Retina (tissue), 1 donor: ENCODE data around the gene ZC3H18.
"Not testable (repeated sequence)": the region's sequence is repeated elsewhere in the genome, so short reads cannot be mapped to it uniquely, and the experiment has no call there.

Experiments used
- DNase-seq: peaks from one replicate; pipeline ENCODE4 v3.0.0-alpha.2; 2016

Gene ZC3H18

GRCh38 chr16:88609426-88609825, 39.2 kb downstream of the ZC3H18 start:
- not testable (repeated sequence) for DNase-seq

- no peak for DNase-seq
Observed at GRCh38 chr16:88610080-88610479, 39.9 kb downstream of the ZC3H18 start.

GRCh38 chr16:88610909-88611812, 41.0 kb downstream of the ZC3H18 start:
- DNase-seq = peak; percentile 79

GRCh38 chr16:88613293-88613692, 43.1 kb downstream of the ZC3H18 start:
- DNase-seq = no peak

- DNase-seq = no peak
Observed at GRCh38 chr16:88613911-88614817, 44.0 kb downstream of the ZC3H18 start.

GRCh38 chr16:88614818-88615580, 44.8 kb downstream of the ZC3H18 start:
- DNase-seq = no peak

GRCh38 chr16:88616320-88616719, 46.1 kb downstream of the ZC3H18 start:
- DNase-seq = no peak

- DNase-seq = no peak
Observed at GRCh38 chr16:88616736-88617135, 46.5 kb downstream of the ZC3H18 start.

- no peak for DNase-seq
Observed at GRCh38 chr16:88617268-88618031, 47.2 kb downstream of the ZC3H18 start.

- DNase-seq = no peak
Observed at GRCh38 chr16:88618182-88618955, 48.2 kb downstream of the ZC3H18 start.

- DNase-seq = no peak
Observed at GRCh38 chr16:88618956-88619667, 48.9 kb downstream of the ZC3H18 start.

- no peak for DNase-seq
Observed at GRCh38 chr16:88619859-88620815, 49.9 kb downstream of the ZC3H18 start.

- no peak for DNase-seq
Observed at GRCh38 chr16:88622125-88622524, 51.9 kb downstream of the ZC3H18 start.

GRCh38 chr16:88622866-88623265, 52.7 kb downstream of the ZC3H18 start:
- DNase-seq = no peak

GRCh38 chr16:88623858-88624257, 53.7 kb downstream of the ZC3H18 start:
- DNase-seq = no peak

- DNase-seq = no peak
Observed at GRCh38 chr16:88624481-88624880, 54.3 kb downstream of the ZC3H18 start.

- no peak for DNase-seq
Observed at GRCh38 chr16:88624977-88625576, 54.9 kb downstream of the ZC3H18 start.

- no peak for DNase-seq
Observed at GRCh38 chr16:88626646-88627045, 56.4 kb downstream of the ZC3H18 start.
